Lung (tissue), 12 donors: ENCODE measurements around the gene RPS6KL1. TPM values are rescaled to one million over a fixed set of nuclear protein-coding genes. Genes with fewer than 3 reads are reported as not detected.

Experiments used
- ATAC-seq: fragments of 200-7000 bp; cut with Tn5 transposase; one replicate; pipeline ENCODE4 v1.9.1; 2020; ENCODE audit warnings: moderate number of reproducible peaks; ENCODE audit not compliant: insufficient read depth, low FRiP score
- DNase-seq, 3 donors: peaks; one replicate each; pipeline ENCODE4 v3.0.0-alpha.2; 2013 to 2017
- H3K27ac ChIP-seq, 2 donors: one replicate each; pipeline ENCODE4 v1.5.1; 2013; ENCODE audit warnings: mild to moderate bottlenecking in 2 of 2, moderate library complexity in 2 of 2, control low read depth in 1 of 2, inconsistent platforms in 1 of 2, low read depth in 1 of 2, low read length in 1 of 2
- H3K27me3 ChIP-seq, 3 donors: one replicate each; pipeline ENCODE4 v1.5.1; 2013; ENCODE audit warnings: low read length in 2 of 3; ENCODE audit not compliant: control insufficient read depth in 3 of 3, insufficient read depth in 3 of 3
- H3K36me3 ChIP-seq, 4 donors: one replicate each; pipeline ENCODE4 v1.5.1; 2013; ENCODE audit warnings: low read length in 4 of 4, mild to moderate bottlenecking in 1 of 4, moderate library complexity in 1 of 4; ENCODE audit not compliant: control insufficient read depth in 4 of 4, insufficient read depth in 4 of 4
- H3K4me1 ChIP-seq, 5 donors: one replicate each; pipeline ENCODE4 v1.5.1; 2013; ENCODE audit warnings: low read length in 5 of 5, mild to moderate bottlenecking in 2 of 5, moderate library complexity in 1 of 5; ENCODE audit not compliant: control insufficient read depth in 5 of 5, insufficient read depth in 5 of 5
- H3K4me3 ChIP-seq: one replicate; pipeline ENCODE4 v1.5.1; 2013; ENCODE audit warnings: mild to moderate bottlenecking, control low read depth, moderate library complexity
- H3K9ac ChIP-seq, 2 donors: one replicate each; pipeline ENCODE4 v1.5.1; 2013; ENCODE audit warnings: low read length in 2 of 2, control low read depth in 1 of 2; ENCODE audit not compliant: insufficient read depth in 1 of 2
- H3K9me3 ChIP-seq, 4 donors: one replicate each; pipeline ENCODE4 v1.5.1; 2013; ENCODE audit warnings: low read length in 3 of 4, mild to moderate bottlenecking in 1 of 4, moderate library complexity in 1 of 4; ENCODE audit not compliant: control insufficient read depth in 4 of 4, insufficient read depth in 3 of 4
- CTCF ChIP-seq: IDR thresholded peaks from 2 replicates; pipeline ENCODE4 v1.5.1; 2012; ENCODE audit warnings: mild to moderate bottlenecking; ENCODE audit errors: control extremely low read depth, extremely low read depth
- WGBS, 2 donors: extraction: QIAGEN DNeasy Blood & Tissue Kit; methylation state at CpG; one replicate each; pipeline ENCODE4 v1.1.7; 2013; 5-methylcytosine and 5-hydroxymethylcytosine counted together
- polyA plus RNA-seq, 2 donors: library from polyadenylated mRNA; stranded (reverse); fragments of 200-250 nt; gene quantifications; one replicate each; pipeline ENCODE4 v1.2.1, GENCODE V29; 2013
- total RNA-seq, 2 donors: library from RNA; depleted of rRNA in 1 of 2; stranded (reverse); fragments of >200 nt in 1 of 2; gene quantifications; one replicate each; pipeline ENCODE4 v1.2.1, GENCODE V29; 2014 to 2021
- donor health status: control.
- donor health status: control.
- donor health status: Bipolar disorder and iron deficiency.
- donor health status: healthy.
- donor health status: DM: yes; HTN: yes; CAD: no.

The RPS6KL1 gene
- total and polyA plus RNA-seq, 4 donors: 2.2 to 13.0 (median 4.3) TPM

- Histone ChIP-seq H3K36me3 (no peaks in the 10 kb centered on the region), H3K27ac (peak overlapping the region in 1 of 2 donors; percentile 70), H3K9me3 (no peaks in the 10 kb centered on the region), H3K4me1 (peaks cover 0 to 32% (median 5%) of the 10 kb centered on the region in 5 donors), H3K9ac (no peak overlapping the region), H3K27me3 (no peaks in the 10 kb centered on the region), H3K4me3 (no peak overlapping the region)
- TF ChIP-seq CTCF: no peak
- DNase-seq (no peak), ATAC-seq (no peak)
- 58 to 60% methylated on average over 4 of the region's 4 CpGs for WGBS, 2 donors
Measured at GRCh38 chr14:74964787-74965485, 41.9 kb upstream of the RPS6KL1 start.

- Histone ChIP-seq H3K36me3 (no peaks in the 10 kb centered on the region), H3K9ac (no peak overlapping the region), H3K27me3 (no peaks in the 10 kb centered on the region), H3K4me3 (no peak overlapping the region), H3K27ac (no peak overlapping the region), H3K4me1 (peaks cover 0 to 23% (median 4%) of the 10 kb centered on the region in 5 donors), H3K9me3 (no peaks in the 10 kb centered on the region)
- peak; percentile 55 to 77 (median 64) for DNase-seq
- no peak for TF ChIP-seq CTCF
- WGBS, 2 donors: 46% methylated on average over 9 of the region's 9 CpGs
- ATAC-seq: no peak
Measured at GRCh38 chr14:74963705-74964271, 40.7 kb upstream of the RPS6KL1 start.

DNA sequence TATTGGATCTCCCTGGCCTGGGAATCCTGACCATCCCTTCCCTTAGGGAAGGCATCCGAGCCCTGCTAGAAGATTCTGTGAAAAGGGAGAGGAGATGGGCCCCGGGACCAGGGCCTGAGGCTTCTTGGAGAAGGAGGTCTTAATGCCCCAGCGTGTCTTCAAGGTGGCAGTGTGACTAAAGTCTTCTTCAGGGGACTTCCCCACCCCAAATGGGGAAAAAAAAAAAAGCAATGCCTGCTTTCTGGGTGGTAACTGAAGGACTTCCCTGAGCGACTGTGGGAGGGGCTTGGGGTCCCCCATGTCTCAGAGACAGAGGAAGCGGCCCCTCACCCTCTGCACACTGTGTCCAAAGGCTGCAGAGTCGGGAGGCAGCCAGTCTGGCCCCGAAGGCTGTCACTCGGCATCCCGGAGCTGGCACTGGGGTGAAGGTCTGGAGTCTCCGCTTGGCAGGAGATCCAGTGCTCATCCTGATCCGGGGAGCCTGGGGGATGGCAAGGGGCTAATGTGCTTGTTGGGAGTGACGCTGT lies 40.2 kb upstream of the RPS6KL1 start:
- no peak for ATAC-seq
- no peak overlapping the region for H3K27ac ChIP-seq
- H3K4me3 ChIP-seq: no peak overlapping the region
- WGBS, 2 donors: 70 to 73% methylated on average over 12 of the region's 12 CpGs
- H3K9ac ChIP-seq: no peak overlapping the region
- no peak for TF ChIP-seq CTCF
- DNase-seq: peak in 1 of 3 donors; percentile 25
- H3K36me3 ChIP-seq: no peaks in the 10 kb centered on the region
- H3K27me3 ChIP-seq: no peaks in the 10 kb centered on the region
- H3K9me3 ChIP-seq: no peaks in the 10 kb centered on the region
- peaks cover 0 to 20% (median 4%) of the 10 kb centered on the region in 5 donors for H3K4me1 ChIP-seq
